Activated CD4-positive, CD25-positive, alpha-beta regulatory T cell treated with anti-CD3 and anti-CD28 coated beads, Interleukin-2, amount 50 U/mL, for 24 hours (primary cell): ENCODE measurements around the gene ARHGEF28.
A peak's percentile ranks its signal among the peaks of the same experiment; 100 is the strongest.

Source experiments
- ATAC-seq, 2 donors: fragments of 150-1000 bp; cut with Tn5 transposase; one replicate each; pipeline ENCODE4 v1.10.0; 2021; ENCODE audit warnings: mild to moderate bottlenecking in 1 of 2, moderate library complexity in 1 of 2

ARHGEF28 gene

DNA sequence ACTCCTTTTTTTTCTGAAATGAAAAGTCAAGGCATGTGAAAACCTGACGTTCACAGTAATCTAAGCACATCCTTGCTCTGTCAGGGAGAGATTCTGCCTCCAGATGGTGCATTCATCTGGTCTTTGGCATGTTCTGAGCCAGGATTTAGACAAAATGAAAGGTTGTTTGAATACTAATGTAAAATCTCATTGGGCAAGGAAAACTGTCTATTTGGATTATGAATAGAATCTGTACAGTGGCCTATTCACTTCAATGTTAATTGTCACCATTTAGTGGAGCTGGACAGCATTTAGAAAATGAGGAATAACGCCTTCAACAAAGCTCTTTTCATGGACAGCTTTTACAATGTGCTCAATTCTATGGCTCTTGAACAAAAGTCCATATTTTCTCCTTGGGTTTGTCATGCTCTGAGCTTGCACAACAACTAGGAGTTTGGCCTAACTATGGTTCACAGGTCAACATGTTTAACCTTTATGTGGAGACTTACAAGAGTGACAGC lies 28.9 kb downstream of the ARHGEF28 start:
- no peak for ATAC-seq

DNA sequence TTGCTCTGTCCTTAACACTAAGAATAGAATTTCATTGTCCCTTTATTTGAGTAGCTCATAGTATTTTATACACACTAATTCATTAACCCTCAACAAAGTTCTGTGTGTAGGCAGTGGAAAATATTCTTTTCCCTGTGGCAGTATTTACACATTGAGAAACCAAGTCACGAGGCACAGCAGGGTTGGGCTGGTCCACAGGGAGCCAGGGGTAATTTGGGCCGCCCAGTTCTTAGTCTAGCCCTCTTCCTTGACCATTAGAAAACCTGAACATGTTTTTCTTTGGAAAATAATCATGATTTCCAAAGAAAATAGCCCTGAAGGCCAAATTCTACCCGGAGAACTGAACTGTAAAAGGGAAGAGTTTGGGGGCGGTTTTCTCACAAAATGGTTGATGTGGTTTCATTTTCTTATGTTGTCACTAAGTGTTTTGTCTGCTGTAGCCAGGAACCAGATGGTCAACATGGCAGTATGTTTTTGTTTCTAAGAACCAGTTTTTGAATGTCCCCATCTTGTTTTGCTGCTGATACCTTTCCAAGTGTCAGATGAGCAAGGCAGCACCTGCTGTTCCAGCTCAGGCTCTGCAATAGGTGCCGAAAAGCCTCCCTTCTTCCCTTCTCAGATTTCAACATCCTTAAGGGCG lies 29.6 kb downstream of the ARHGEF28 start:
- ATAC-seq, result no peak

- ATAC-seq, result no peak
Measured at GRCh38 chr5:73661753-73662152, 35.8 kb downstream of the ARHGEF28 start.

GRCh38 chr5:73663161-73663859 lies 37.3 kb downstream of the ARHGEF28 start:
- ATAC-seq, result no peak

DNA sequence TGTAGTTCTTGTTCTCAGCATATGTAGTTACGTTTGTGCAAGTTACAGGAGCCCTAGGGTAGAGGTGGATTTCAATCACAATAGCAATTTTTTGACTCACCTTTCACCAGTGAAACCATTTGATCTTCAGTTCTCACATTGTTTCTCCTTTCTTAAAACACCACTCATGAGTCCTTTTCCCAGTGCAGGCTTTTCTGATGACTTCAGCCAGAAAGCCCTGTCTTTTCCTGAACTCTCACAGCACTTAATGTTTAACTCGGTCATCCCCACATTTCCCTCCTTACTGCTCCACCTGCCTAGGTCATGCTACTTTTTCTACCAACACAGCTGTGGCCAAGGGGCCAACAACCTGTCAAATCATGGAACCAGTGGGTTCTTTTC lies 37.9 kb downstream of the ARHGEF28 start:
- ATAC-seq, result no peak

DNA sequence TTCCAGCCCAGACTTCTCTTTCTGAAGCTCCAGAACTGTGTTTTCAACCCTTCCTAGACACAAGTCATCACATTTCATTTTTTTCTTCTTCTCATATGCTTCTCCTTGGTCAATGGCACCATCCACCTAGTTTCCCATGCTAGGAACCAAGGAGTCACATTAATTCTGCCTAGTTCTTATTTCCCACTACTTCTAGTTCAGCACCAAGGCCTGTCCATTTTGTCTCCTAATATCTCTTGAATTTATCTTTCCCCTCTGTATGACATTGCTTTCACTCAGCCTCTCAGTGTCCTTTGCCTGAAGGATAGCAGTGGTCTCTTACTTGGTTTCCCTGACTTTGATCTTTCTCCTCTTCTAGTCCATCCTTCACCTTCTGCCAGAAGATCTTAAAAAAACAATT lies 38.8 kb downstream of the ARHGEF28 start:
- no peak for ATAC-seq

DNA sequence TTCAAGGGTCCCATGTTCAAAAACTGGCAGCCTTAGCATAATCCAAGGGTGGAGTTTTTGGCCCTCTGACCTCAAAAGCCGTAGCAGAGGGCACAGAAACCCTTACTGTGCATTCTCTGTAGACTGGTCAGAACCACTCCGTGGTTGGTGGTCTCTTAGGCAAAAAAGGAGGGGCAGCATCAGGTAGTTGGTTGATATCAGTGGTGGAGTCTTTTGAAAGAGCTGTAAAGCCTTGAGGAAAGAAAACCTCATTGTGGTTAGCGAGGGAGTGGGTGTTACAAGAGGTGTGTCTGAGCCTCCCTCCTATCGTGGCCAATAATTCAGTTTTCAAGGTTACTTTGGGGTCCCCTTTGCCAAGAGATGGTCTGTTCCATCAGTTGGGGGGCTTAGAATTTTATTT lies 40.9 kb downstream of the ARHGEF28 start:
- ATAC-seq, result no peak

GRCh38 chr5:73668017-73668416 lies 42.0 kb downstream of the ARHGEF28 start:
- ATAC-seq, result no peak

DNA sequence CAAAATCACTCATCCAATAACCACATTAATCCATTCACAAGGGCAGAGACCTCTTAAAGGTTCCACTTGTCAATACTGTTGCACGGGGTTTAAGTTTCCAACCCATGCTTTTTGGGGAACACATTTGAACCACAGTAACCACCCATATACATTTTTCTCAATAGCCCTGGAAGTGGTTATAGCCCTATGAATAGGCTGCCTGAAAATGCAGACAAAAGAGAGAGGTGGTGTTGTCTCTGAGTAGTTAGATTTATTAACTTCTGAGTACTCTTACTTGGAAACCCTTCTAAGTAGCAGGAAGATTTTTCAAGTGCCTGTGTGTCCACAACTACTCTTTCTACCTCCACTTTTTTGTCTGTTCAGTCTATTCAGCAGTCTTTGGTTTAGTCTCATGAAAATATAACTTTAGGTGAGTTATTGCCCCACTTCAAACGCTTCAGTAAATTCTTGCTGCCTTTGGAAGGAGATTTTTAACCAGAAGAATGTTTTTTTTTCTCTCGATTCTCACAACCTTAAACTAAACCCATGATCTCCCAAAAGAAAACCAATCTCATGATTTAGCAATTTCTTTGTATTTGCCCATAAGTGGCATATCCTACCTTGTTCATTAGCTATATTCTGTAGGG lies 42.6 kb downstream of the ARHGEF28 start:
- ATAC-seq, result no peak

DNA sequence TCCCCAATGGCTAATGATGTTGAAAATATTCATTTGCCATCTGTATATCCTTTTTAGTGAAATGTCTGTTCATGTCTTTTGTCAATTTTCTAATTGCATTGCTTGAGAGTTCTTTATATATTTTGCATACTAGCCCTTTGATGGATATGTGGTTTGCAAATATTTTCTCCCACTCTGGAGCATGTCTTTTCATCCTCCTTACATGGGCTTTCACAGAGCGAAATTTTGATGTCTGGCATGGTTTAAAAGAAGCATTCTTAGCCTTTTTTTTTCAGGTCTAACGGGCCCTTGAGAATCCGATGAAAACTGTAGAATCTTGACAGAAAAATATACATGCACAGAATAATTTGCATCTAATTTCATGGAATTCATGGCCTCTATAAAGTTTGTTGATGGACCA lies 44.7 kb downstream of the ARHGEF28 start:
- ATAC-seq, result no peak

GRCh38 chr5:73672132-73672531 lies 46.1 kb downstream of the ARHGEF28 start:
- no peak for ATAC-seq

DNA sequence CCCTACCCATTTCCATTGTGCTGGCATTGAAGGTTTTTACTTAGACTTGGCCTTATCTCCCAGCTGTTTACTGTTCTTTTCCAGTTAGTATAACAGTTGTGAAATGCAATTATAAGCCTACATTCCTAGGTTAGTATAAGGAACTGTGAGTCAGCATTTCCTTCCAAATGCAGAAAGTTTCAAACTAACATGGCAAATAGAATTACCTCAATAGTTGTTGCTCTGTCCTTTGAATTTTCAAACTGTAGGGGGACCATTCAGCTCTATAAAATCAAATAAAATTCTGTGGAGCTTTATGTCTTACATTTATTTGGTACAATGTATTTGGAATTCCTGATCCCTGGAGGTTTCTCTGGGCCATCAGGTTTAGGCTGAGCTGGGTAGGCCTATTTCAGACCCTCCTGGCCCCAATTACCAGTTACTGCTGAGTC lies 47.2 kb downstream of the ARHGEF28 start:
- ATAC-seq, result no peak

GRCh38 chr5:73674669-73675004 lies 48.6 kb downstream of the ARHGEF28 start:
- no peak for ATAC-seq

- no peak for ATAC-seq
Measured at GRCh38 chr5:73678322-73678740, 52.3 kb downstream of the ARHGEF28 start.

- ATAC-seq, result no peak
Measured at GRCh38 chr5:73678807-73679206, 52.8 kb downstream of the ARHGEF28 start.

GRCh38 chr5:73682176-73682575 lies 56.2 kb downstream of the ARHGEF28 start:
- no peak for ATAC-seq

DNA sequence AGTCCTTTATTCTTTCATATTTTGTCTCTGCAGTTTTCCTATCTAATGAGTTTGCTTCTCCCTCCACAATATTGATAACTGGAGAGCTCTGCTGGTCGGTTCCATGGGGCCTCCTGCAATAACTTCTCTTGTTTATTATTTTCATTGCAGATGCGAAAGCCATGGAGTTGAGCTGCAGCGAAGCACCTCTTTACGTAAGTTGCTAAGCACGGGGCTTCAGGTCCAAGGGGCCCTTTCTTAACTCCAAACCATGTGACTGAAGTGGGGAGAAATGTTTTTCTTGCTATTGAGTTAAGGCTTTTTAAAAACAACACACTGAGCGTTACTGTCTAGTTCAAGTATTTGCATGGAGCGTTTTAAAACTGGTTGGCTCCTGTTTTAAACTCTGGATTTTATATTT lies 58.7 kb downstream of the ARHGEF28 start:
- ATAC-seq, result no peak

DNA sequence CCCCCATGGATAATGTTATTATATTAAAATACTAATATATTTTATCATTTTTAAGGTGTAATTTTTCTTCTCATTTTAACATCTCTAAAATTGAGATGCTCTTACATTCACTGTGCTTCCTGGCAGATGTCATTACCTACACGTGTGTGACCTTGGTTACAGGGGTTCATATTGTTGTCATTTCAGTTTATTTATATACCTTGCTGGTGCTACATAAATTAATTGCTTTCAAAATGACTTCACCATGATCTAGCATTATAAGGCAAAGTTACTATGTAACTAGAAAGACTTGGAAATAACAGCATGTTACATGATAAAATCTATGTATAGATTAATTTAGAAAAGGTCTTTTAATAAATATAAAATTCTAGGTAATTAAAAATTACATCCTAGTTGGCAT lies 60.9 kb downstream of the ARHGEF28 start:
- no peak for ATAC-seq

GRCh38 chr5:73687357-73687756 lies 61.4 kb downstream of the ARHGEF28 start:
- no peak for ATAC-seq

GRCh38 chr5:73690015-73690414 lies 64.0 kb downstream of the ARHGEF28 start:
- no peak for ATAC-seq

DNA sequence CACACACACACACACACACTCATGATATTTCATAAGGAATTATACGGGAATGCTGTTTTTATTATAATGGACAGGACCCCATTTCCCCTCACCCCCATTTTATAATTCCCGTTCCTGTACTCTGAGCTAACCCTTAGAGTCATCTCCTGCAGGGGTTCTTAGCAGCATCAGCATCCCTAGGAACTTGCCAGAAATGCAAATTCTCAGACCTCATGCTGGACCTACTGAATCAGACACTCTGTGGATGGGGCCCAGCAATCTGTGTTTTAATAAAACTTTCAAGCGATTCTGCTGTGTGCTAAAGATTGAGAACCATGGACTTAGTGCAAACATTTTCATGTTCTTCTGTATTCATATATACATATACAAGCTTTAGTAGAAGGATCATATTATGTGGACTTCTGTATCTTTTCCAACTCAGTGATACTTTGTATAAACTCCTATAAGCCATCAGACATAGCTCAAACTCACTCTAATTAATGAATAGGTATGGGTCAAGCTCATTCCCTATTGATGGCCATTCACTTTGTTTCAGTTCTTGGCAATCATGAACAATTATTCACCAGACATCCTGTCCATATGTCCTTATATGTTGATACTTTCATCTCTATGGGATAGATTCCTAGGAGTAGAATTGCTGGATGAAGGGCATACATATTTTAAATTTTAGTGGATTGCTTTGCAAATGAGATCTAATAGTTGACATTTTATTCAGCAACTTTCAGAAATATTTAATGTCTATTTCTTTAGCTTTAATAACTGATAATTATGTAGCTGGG lies 65.5 kb downstream of the ARHGEF28 start:
- ATAC-seq, result no peak

DNA sequence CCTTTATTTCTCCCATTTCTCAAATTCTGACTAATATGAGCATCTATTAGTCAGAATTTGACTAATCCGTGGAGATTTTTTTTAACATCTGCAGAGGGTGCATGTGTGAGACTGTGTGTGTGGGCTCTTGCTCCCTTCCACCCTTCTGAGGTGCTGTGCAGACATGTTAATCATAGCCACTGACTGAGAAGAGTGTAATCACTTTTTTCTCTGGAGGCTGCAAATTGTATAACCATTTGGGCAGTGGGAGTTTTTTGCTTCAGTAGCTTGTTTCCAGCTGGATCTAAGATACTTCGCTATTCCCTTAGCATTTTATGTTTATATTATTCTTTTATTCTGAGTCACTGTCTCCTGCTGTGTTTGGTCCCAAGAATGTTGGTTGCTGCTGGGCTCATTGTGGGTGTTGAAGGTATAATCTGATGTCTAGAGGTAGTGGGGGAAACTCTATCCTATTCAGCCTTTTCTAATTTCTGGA lies 66.2 kb downstream of the ARHGEF28 start:
- ATAC-seq, result peak in 1 of 2 donors; percentile 33

DNA sequence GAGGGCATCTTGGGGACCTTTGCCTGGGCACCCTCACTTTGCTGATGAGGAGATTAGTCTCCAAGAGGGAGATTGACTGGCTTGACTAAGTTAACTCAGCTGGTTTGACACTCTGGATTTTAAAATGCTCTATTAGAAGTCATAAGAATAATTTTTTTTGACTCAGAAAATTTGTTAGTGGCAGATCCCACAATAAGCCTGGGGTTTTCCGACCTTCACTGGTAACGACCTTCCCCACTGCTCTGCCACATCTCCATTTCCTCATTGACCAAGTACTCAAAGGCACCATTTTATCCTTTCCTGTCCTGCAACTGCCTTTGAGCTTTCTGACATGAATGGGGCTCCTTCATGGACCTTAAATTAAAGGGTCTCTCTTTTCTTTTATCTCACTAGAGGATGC lies 67.0 kb downstream of the ARHGEF28 start:
- no peak for ATAC-seq
